Thyroid gland (tissue), 4 donors: ENCODE measurements around the gene OXSM.
A peak's percentile ranks its signal among the peaks of the same experiment; 100 is the strongest.

Experiments
- CTCF ChIP-seq, 6 experiments: fragments of 200-600 bp in 3 of 6; fragments of 450-650 bp in 3 of 6; sonication (generic) in 3 of 6; IDR thresholded peaks; one replicate each; pipeline ENCODE4 v1.5.1; 2016 to 2019; ENCODE audit warnings: antibody characterized with exemption in 6 of 6, mild to moderate bottlenecking in 2 of 6, inconsistent platforms in 1 of 6, moderate library complexity in 1 of 6
- POLR2A ChIP-seq, 2 donors: fragments of 450-650 bp; IDR thresholded peaks; one replicate each; pipeline ENCODE4 v1.6.1; 2017; ENCODE audit warnings: antibody characterized with exemption in 2 of 2, mild to moderate bottlenecking in 2 of 2, moderate library complexity in 1 of 2

GRCh38 chr3:25831578-25831977, 41.7 kb downstream of the OXSM start:
- TF ChIP-seq POLR2A (IDR thresholded peaks at IDR 0.05), result no peak
- peak in 1 of 6 experiments; percentile 22 for TF ChIP-seq CTCF (IDR thresholded peaks at IDR 0.05)
